Epithelial cell of esophagus (primary cell): Measurements from ENCODE around the gene P3H2.

Experiments used
- DNase-seq: peaks from one replicate; pipeline ENCODE4 v3.0.0; 2010; ENCODE audit warnings: low read depth
- H3K4me3 ChIP-seq: 2 replicates; pipeline ENCODE4 v1.5.1; 2011; ENCODE audit warnings: mild to moderate bottlenecking, low read length, control low read depth
- CTCF ChIP-seq: IDR thresholded peaks from 2 replicates; pipeline ENCODE4 v1.5.1; 2011; ENCODE audit warnings: low read depth, mild to moderate bottlenecking, low read length, control low read depth, inconsistent platforms; ENCODE audit not compliant: insufficient read depth; ENCODE audit errors: missing control alignments

The P3H2 gene

GRCh38 chr3:189988854-189989253 lies 131.8 kb downstream of the P3H2 start:
- TF ChIP-seq CTCF: no peak
- H3K4me3 ChIP-seq: no peak overlapping the region
- DNase-seq: no peak

GRCh38 chr3:189988322-189988721 lies 132.4 kb downstream of the P3H2 start:
- H3K4me3 ChIP-seq: no peak overlapping the region
- DNase-seq: no peak
- TF ChIP-seq CTCF: no peak

- H3K4me3 ChIP-seq: no peak overlapping the region
- no peak for DNase-seq
- no peak for TF ChIP-seq CTCF
Observed at GRCh38 chr3:189985948-189986347, 134.7 kb downstream of the P3H2 start.

- TF ChIP-seq CTCF: no peak
- no peak for DNase-seq
- no peak overlapping the region for H3K4me3 ChIP-seq
Observed at GRCh38 chr3:189983612-189984011, 137.1 kb downstream of the P3H2 start.

- no peak for TF ChIP-seq CTCF
- no peak overlapping the region for H3K4me3 ChIP-seq
Observed at GRCh38 chr3:189982321-189982945, 138.3 kb downstream of the P3H2 start.

GRCh38 chr3:189981668-189982067 lies 139.0 kb downstream of the P3H2 start:
- DNase-seq: peak; percentile 19
- TF ChIP-seq CTCF: no peak
- H3K4me3 ChIP-seq: no peak overlapping the region

More at GRCh38 chr3:189982321-189982945, 138.3 kb downstream of the P3H2 start:
- no peak for DNase-seq

- no peak for DNase-seq
- TF ChIP-seq CTCF: no peak
- H3K4me3 ChIP-seq: no peak overlapping the region
Observed at GRCh38 chr3:189978753-189979152, 141.9 kb downstream of the P3H2 start.
